ENCODE measurements around the gene NABP2. TPM values are rescaled to one million over a fixed set of nuclear protein-coding genes. Genes with fewer than 3 reads are reported as not detected.

Gene NABP2
- total and polyA plus RNA-seq, 2 donors (not counting 3 experiments of a cell fraction or from before 2014, with no cell fraction given): 42.4 to 59.7 TPM

- CTCF ChIA-PET: interaction anchor here (2.1 to 2.4 kb wide), 2 partner anchors 13 to 29 kb away, joined by 8 to 15 read pairs; partner anchors contain the start of gene RNF41
- BruUV-seq (replicated peaks): no TSS peak
- FAIRE-seq: peak; percentile 97
These were observed 31.0 kb upstream of the NABP2 start for GRCh38 chr12:56193025-56193578.

More at GRCh38 chr12:56193025-56193578, 31.0 kb upstream of the NABP2 start:
- Histone ChIP-seq H3K9ac (replicated peaks; ENCODE audit: extremely low read depth, insufficient read depth, low read length) (no peak overlapping the region), H4K20me1 (replicated peaks; ENCODE audit: control insufficient read depth, extremely low read depth, insufficient read depth, low read length) (no peaks in the 10 kb centered on the region), H3K9me1 (replicated peaks; ENCODE audit: control insufficient read depth, extremely low read depth, insufficient read depth, low read length) (no peaks in the 10 kb centered on the region), H3K36me3 (ENCODE audit: control insufficient read depth in 2 of 2, extremely low read depth in 1 of 2, insufficient read depth in 2 of 2, low read length in 2 of 2) (no peaks in the 10 kb centered on the region), H3K27ac (ENCODE audit: insufficient read depth, low read depth, low read length) (no peak overlapping the region), H3K9me3 (replicated peaks; ENCODE audit: control insufficient read depth, insufficient read depth, low read length) (no peaks in the 10 kb centered on the region), H2AFZ (ENCODE audit: low read depth, low read length) (peak overlapping the region; percentile 90), H3K79me2 (ENCODE audit: control insufficient read depth, insufficient read depth, low read length) (peaks cover 10% of the 10 kb centered on the region), H3K27me3 (ENCODE audit: control insufficient read depth in 2 of 2, insufficient read depth in 2 of 2, low read length in 2 of 2) (no peaks in the 10 kb centered on the region), H3K4me3 (replicated peaks in 1 of 3; ENCODE audit: insufficient read depth in 1 of 3, low read depth in 1 of 3, low read length in 3 of 3) (no peak overlapping the region), H3K4me1 (ENCODE audit: control insufficient read depth, extremely low read depth, insufficient read depth, low read length) (peaks cover 23% of the 10 kb centered on the region), H3K4me2 (ENCODE audit: insufficient read depth, low read length) (no peak overlapping the region)
- intact Hi-C loops (cut with micrococcal nuclease) (loop anchor here (1.0 to 2.0 kb wide), 5 partner anchors 31 to 272 kb away; partner anchors contain the start of genes ANKRD52, CS and NABP2), dilution Hi-C loops (cut with MboI; ENCODE audit: extremely low pct_ligation_motif_present, low sequenced_read_pairs) (no loop called here)
- peak; percentile 85 for DNase-seq (ENCODE audit: low read depth, low spot score)
- TF ChIP-seq GATA2 (IDR thresholded peaks at IDR 0.05; ENCODE audit: insufficient read depth, insufficient read length, low read depth, low read length): no peak
- peak; percentile 61 to 76 for TF ChIP-seq CTCF (IDR thresholded peaks at IDR 0.05; ENCODE audit: extremely low read depth in 1 of 2, insufficient read depth in 1 of 2, low read depth in 1 of 2, low read length in 2 of 2)
- no peak for TF ChIP-seq POLR2A (IDR thresholded peaks at IDR 0.05; ENCODE audit: low read depth, low read length)
- TF ChIP-seq JUN (IDR thresholded peaks at IDR 0.05; ENCODE audit: borderline replicate concordance, insufficient read depth, insufficient read length, low read depth): no peak
- TF ChIP-seq EZH2 (IDR thresholded peaks at IDR 0.05; ENCODE audit: borderline replicate concordance, low read depth, low read length, severe bottlenecking): no peak
- POLR2A ChIA-PET: no interaction called here

Measured in endothelial cell of umbilical vein (primary cell).